NT2/D1 (cell line): ENCODE results near the gene TMEM50B.
A peak's percentile ranks its signal among the peaks of the same experiment; 100 is the strongest.

Experiments
- DNase-seq: peaks from one replicate; pipeline ENCODE4 v3.0.0-alpha.2; 2011; ENCODE audit warnings: low read depth, low spot score
- H3K27me3 ChIP-seq: 2 replicates; pipeline ENCODE4 v1.6.0; 2011; ENCODE audit warnings: mild to moderate bottlenecking; ENCODE audit not compliant: insufficient read length, insufficient read depth
- H3K36me3 ChIP-seq: 2 replicates; pipeline ENCODE4 v1.6.1; 2011; ENCODE audit warnings: mild to moderate bottlenecking, low read length, mixed read lengths; ENCODE audit not compliant: insufficient read depth, insufficient read length
- H3K4me1 ChIP-seq: 2 replicates; pipeline ENCODE4 v1.5.1; 2011; ENCODE audit not compliant: insufficient read depth, insufficient read length
- H3K4me3 ChIP-seq: 2 replicates; pipeline ENCODE4 v1.5.1; 2011; ENCODE audit warnings: low read depth; ENCODE audit not compliant: insufficient read length
- H3K9ac ChIP-seq: 2 replicates; pipeline ENCODE4 v1.6.0; 2011; ENCODE audit warnings: low read depth; ENCODE audit not compliant: insufficient read length
- H3K9me3 ChIP-seq: 2 replicates; pipeline ENCODE4 v1.5.1; 2011; ENCODE audit warnings: mild to moderate bottlenecking, low read length; ENCODE audit not compliant: insufficient read depth
- SUZ12 ChIP-seq: IDR thresholded peaks from 2 replicates; pipeline ENCODE4 v1.6.1; 2011; ENCODE audit not compliant: insufficient read length, insufficient read depth; ENCODE audit errors: extremely low read depth
- YY1 ChIP-seq: IDR thresholded peaks from 2 replicates; pipeline ENCODE4 v1.6.1; 2011; ENCODE audit not compliant: insufficient read length, insufficient read depth
- ZNF274 ChIP-seq: IDR thresholded peaks from 2 replicates; pipeline ENCODE4 v1.6.1; 2011; ENCODE audit warnings: mild to moderate bottlenecking, low read depth, low read length

Gene TMEM50B

GRCh38 chr21:33402001-33402979, 77.5 kb downstream of the TMEM50B start:
- TF ChIP-seq ZNF274, result no peak
- TF ChIP-seq YY1, result no peak
- TF ChIP-seq SUZ12, result no peak
- Histone ChIP-seq H3K9me3 (no peaks in the 10 kb centered on the region), H3K4me1 (peaks cover 9% of the 10 kb centered on the region), H3K4me3 (peak overlapping the region; percentile 91), H3K9ac (peak overlapping the region; percentile 73), H3K27me3 (no peaks in the 10 kb centered on the region), H3K36me3 (peaks cover 21% of the 10 kb centered on the region)
- DNase-seq, result no peak

DNA sequence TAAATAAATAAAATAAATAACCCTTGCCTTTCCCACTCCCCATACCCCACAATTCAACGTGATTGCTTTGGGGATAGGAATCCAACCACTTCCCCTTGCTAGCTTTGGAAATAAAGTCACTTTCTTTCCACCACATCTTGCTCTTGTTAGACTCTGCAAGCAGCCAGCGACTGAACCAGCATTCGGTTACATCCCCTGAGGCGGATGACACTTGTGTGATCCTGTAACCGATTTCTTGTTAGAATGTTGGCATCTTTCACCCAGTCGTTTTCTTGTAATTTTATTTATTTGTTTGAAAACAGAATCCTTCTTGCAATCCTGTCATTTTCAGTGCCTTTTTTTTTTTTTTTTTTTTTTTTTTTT, 78.2 kb downstream of the TMEM50B start:
- Histone ChIP-seq H3K27me3 (no peaks in the 10 kb centered on the region), H3K36me3 (peaks cover 16% of the 10 kb centered on the region), H3K4me3 (no peak overlapping the region), H3K9me3 (no peaks in the 10 kb centered on the region), H3K9ac (no peak overlapping the region), H3K4me1 (peaks cover 9% of the 10 kb centered on the region)
- no peak for TF ChIP-seq YY1
- TF ChIP-seq SUZ12, result no peak
- no peak for TF ChIP-seq ZNF274
- no peak for DNase-seq
